ENCODE measurements around the gene CCDC141.

DNA sequence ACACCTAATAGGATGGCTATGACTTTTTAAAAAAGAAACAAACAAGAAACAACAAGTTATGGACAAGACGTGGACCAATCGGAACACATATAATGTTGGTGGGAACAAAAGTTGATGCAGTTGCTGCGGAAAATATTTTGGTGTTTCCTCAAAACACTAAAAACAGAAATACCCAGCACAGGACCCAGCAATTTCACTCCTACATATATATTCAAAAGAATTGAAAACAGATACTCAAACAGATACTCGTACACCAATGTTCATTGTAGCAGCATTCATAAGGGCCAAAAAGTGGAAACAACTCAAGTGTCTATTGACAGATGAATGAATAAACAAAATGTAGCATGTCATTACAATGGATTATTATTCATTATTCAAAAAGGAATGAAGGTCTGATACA is 12.1 kb downstream of the CCDC141 start:
- no peak for TF ChIP-seq NFIC (IDR thresholded peaks at IDR 0.05; ENCODE audit: low read length)
- no peak for TF ChIP-seq HNRNPLL (IDR thresholded peaks at IDR 0.05; ENCODE audit: low read depth, low read length, poor library complexity, severe bottlenecking)
- no peak for TF ChIP-seq POLR2AphosphoS5 (IDR thresholded peaks at IDR 0.05; ENCODE audit: low read depth, low read length)
- TF ChIP-seq ZNF431 (CRISPR knock-in tag; IDR thresholded peaks at IDR 0.05; ENCODE audit: borderline replicate concordance, low read depth) = no peak
- no peak for TF ChIP-seq ATF6 (CRISPR knock-in tag; conservative IDR thresholded peaks at IDR 0.05)
- no peak for TF ChIP-seq CBX2 (IDR thresholded peaks at IDR 0.05; ENCODE audit: low read depth, low read length)
- TF ChIP-seq CBX2 (CRISPR knock-in tag; IDR thresholded peaks at IDR 0.05; ENCODE audit: low read depth) = no peak
- no peak for TF ChIP-seq HDAC2 (CRISPR knock-in tag; IDR thresholded peaks at IDR 0.05)
